ENCODE data around the gene ASH1L. TPM values are rescaled to one million over a fixed set of nuclear protein-coding genes. Genes with fewer than 3 reads are reported as not detected.
"Not testable (repeated sequence)": the region's sequence is repeated elsewhere in the genome, so short reads cannot be mapped to it uniquely, and the experiment has no call there.

ASH1L gene
- total RNA-seq, 1 experiment from 2014 or later, result 36.0 TPM

DNA sequence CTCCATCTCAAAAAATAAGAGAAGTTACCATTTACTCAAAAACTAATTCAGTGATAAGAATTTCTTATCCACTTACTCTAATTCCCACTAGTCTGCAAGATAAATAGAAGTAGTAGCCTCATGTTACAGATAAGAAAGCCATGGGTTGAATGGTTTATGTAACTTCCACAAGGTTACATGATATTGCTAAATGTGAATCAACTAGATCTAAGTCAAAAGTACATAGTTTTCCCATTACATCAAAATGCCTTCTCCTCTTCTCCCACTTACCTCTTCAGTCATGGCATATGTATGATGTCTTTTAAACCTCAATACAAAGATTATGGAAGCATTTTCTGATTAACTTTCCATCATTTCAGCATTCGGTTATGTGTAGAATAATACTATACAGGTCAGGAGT, 108.5 kb downstream of the ASH1L start:
- no peak for DNase-seq
- Histone ChIP-seq H3K4me3 (no peak overlapping the region), H3K36me3 (ENCODE audit: low read depth) (no peaks in the 10 kb centered on the region), H3K9me2 (ENCODE audit: insufficient read depth) (no peaks in the 10 kb centered on the region), H3K9me3 (ENCODE audit: insufficient read depth, low read depth) (no peaks in the 10 kb centered on the region), H3K27ac (no peak overlapping the region), H3K4me1 (replicated peaks; ENCODE audit: insufficient read depth) (no peaks in the 10 kb centered on the region), H3K4me2 (no peak overlapping the region), H3K79me2 (ENCODE audit: low read depth) (no peaks in the 10 kb centered on the region), H4K20me1 (ENCODE audit: insufficient read depth) (no peaks in the 10 kb centered on the region; the same call in 1 of the 2 replicates), H3K27me3 (ENCODE audit: insufficient read depth, low read depth) (no peaks in the 10 kb centered on the region), H3F3A (ENCODE audit: insufficient read depth, low read depth) (peaks cover 8% of the 10 kb centered on the region; the same call in 1 of the 2 replicates), H2AFZ (no peak overlapping the region)
- TF ChIP-seq, protein P1, sequence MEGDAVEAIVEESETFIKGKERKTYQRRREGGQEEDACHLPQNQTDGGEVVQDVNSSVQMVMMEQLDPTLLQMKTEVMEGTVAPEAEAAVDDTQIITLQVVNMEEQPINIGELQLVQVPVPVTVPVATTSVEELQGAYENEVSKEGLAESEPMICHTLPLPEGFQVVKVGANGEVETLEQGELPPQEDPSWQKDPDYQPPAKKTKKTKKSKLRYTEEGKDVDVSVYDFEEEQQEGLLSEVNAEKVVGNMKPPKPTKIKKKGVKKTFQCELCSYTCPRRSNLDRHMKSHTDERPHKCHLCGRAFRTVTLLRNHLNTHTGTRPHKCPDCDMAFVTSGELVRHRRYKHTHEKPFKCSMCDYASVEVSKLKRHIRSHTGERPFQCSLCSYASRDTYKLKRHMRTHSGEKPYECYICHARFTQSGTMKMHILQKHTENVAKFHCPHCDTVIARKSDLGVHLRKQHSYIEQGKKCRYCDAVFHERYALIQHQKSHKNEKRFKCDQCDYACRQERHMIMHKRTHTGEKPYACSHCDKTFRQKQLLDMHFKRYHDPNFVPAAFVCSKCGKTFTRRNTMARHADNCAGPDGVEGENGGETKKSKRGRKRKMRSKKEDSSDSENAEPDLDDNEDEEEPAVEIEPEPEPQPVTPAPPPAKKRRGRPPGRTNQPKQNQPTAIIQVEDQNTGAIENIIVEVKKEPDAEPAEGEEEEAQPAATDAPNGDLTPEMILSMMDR (conservative IDR thresholded peaks at IDR 0.05), result no peak
- no peak for TF ChIP-seq EZH2 (IDR thresholded peaks at IDR 0.05; ENCODE audit: low read depth)
- POLR2A ChIA-PET (ENCODE audit: unreplicated experiment), result no interaction called here
- BruUV-seq (replicated peaks), result no TSS peak
- intact Hi-C loops (cut with micrococcal nuclease; ENCODE audit: unreplicated experiment), result no loop called here
- CTCF ChIA-PET, result no interaction called here

DNA sequence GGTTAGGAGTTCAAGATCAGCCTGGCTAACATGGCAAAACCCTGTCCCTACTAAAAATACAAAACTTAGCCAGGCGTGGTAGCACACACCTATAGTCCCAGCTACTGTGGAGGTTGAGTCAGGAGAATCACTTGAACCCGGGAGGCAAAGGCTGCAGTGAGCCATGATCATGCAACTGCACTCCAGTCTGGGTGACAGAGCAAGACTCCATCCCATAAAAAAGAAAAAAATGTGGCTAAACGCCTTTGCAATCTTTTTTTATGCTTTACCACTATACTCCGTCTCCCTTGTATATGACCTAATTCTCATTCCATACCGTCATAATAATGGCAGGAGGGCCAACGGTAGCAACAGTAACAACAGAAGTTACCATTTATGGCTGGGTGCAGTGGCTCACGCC, 109.5 kb downstream of the ASH1L start:
- intact Hi-C loops (cut with micrococcal nuclease; ENCODE audit: unreplicated experiment), result no loop called here

DNA sequence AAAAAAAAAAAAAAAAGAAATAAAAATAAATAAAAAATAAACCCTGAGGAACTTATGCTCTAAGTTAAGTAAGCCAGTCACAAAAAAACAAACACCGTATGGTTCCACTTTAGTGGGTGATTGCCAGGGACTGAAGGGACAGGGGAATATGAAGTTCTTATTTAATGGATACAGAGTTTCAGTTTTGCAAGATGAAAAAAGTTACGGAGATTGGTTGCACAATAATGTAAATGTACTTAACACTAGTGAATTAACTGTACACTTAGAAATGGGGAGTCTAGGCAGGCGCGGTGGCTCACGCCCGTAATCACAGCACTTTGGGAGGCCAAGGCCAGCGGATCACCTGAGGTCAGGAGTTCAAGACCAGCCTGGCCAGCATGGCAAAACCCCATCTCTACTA, 111.4 kb downstream of the ASH1L start:
- 0 out of 2 replicates have a peak, but pooled peaks cover 3% of the 10 kb centered on the region for H3K36me3 ChIP-seq (ENCODE audit: low read depth)
- BruUV-seq (replicated peaks), result no TSS peak
- POLR2A ChIA-PET (ENCODE audit: unreplicated experiment), result no interaction called here

More for the DNA sequence above, 109.5 kb downstream of the ASH1L start:
- Histone ChIP-seq H3K27me3 (ENCODE audit: insufficient read depth, low read depth) (no peaks in the 10 kb centered on the region), H3K79me2 (ENCODE audit: low read depth) (no peaks in the 10 kb centered on the region), H3K4me2 (no peak overlapping the region), H4K20me1 (ENCODE audit: insufficient read depth) (no peaks in the 10 kb centered on the region; the same call in 1 of the 2 replicates), H3K27ac (no peak overlapping the region), H3K36me3 (ENCODE audit: low read depth) (no peaks in the 10 kb centered on the region), H3K9me3 (ENCODE audit: insufficient read depth, low read depth) (no peaks in the 10 kb centered on the region), H3K4me1 (replicated peaks; ENCODE audit: insufficient read depth) (no peaks in the 10 kb centered on the region), H3F3A (ENCODE audit: insufficient read depth, low read depth) (peaks cover 8% of the 10 kb centered on the region; the same call in 1 of the 2 replicates), H3K9me2 (ENCODE audit: insufficient read depth) (no peaks in the 10 kb centered on the region), H3K4me3 (no peak overlapping the region), H2AFZ (no peak overlapping the region)
- ChIA-PET POLR2A (ENCODE audit: unreplicated experiment) (no interaction called here), CTCF (no interaction called here)
- BruUV-seq (replicated peaks), result no TSS peak
- no peak for DNase-seq
- TF ChIP-seq, protein P1 (conservative IDR thresholded peaks at IDR 0.05), result no peak
- no peak for TF ChIP-seq EZH2 (IDR thresholded peaks at IDR 0.05; ENCODE audit: low read depth)

DNA sequence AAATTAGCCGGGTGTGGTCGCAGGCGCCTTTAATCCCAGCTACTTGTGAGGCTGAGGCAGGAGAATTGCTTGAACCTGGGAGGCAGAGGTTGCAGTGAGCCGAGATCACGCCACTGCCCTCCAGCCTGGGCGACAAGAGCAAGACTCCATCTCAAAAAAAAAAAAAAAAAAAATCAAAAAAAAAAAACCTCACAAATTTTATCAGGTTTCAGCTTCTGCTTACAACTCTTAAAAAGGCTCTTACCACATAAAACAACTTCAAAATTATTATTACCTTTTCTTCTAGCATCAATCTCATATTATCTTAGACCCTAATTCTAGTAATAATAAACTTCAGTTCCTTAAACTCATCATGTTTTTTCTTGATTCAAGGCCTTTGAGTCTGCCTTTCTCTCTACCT, 120.2 kb downstream of the ASH1L start:
- H3K9me2 ChIP-seq (ENCODE audit: insufficient read depth); H3K4me3 ChIP-seq; H3K9me3 ChIP-seq (ENCODE audit: insufficient read depth, low read depth); H3K27ac ChIP-seq; H3K36me3 ChIP-seq (ENCODE audit: low read depth); intact Hi-C loops (cut with micrococcal nuclease; ENCODE audit: unreplicated experiment); BruUV-seq (replicated peaks); H3K79me2 ChIP-seq (ENCODE audit: low read depth); H3K27me3 ChIP-seq (ENCODE audit: insufficient read depth, low read depth); H4K20me1 ChIP-seq (ENCODE audit: insufficient read depth); H3K4me2 ChIP-seq; H3K4me1 ChIP-seq (replicated peaks; ENCODE audit: insufficient read depth); CTCF ChIA-PET; DNase-seq; H3F3A ChIP-seq (ENCODE audit: insufficient read depth, low read depth); H2AFZ ChIP-seq: not testable (repeated sequence)
- POLR2A ChIA-PET (ENCODE audit: unreplicated experiment), result interaction anchor here (0.6 kb wide), 1 partner anchor 816 kb away, joined by 6 read pairs; no protein-coding TSS in a partner anchor

More for the DNA sequence above, 111.4 kb downstream of the ASH1L start:
- Histone ChIP-seq H3K4me1 (replicated peaks; ENCODE audit: insufficient read depth) (no peaks in the 10 kb centered on the region), H3K9me2 (ENCODE audit: insufficient read depth) (no peaks in the 10 kb centered on the region), H3K27ac (no peak overlapping the region), H4K20me1 (ENCODE audit: insufficient read depth) (no peaks in the 10 kb centered on the region; the same call in 1 of the 2 replicates), H3K79me2 (ENCODE audit: low read depth) (no peaks in the 10 kb centered on the region), H3F3A (ENCODE audit: insufficient read depth, low read depth) (peaks cover 3% of the 10 kb centered on the region; the same call in 1 of the 2 replicates), H3K27me3 (ENCODE audit: insufficient read depth, low read depth) (no peaks in the 10 kb centered on the region), H3K4me3 (no peak overlapping the region), H3K9me3 (ENCODE audit: insufficient read depth, low read depth) (no peaks in the 10 kb centered on the region), H3K4me2 (no peak overlapping the region), H2AFZ (no peak overlapping the region)
- TF ChIP-seq EZH2 (IDR thresholded peaks at IDR 0.05; ENCODE audit: low read depth), result no peak
- TF ChIP-seq, protein P1 (conservative IDR thresholded peaks at IDR 0.05), result no peak
- DNase-seq, result no peak
- intact Hi-C loops (cut with micrococcal nuclease; ENCODE audit: unreplicated experiment), result no loop called here
- CTCF ChIA-PET, result no interaction called here

Measured in PC-9 (cell line).